Stimulated activated CD4-positive, alpha-beta T cell treated with anti-CD3 and anti-CD28 coated beads, Interleukin-4, amount 100 ng/mL, for 1 hour (primary cell): ENCODE data around the gene SSC5D.

Experiments used
- DNase-seq: peaks from one replicate; pipeline ENCODE4 v3.0.0-alpha.2; 2020

Gene SSC5D

GRCh38 chr19:55455576-55456235 is 32.5 kb upstream of the SSC5D start:
- DNase-seq: no peak

GRCh38 chr19:55456347-55456746 is 31.9 kb upstream of the SSC5D start:
- no peak for DNase-seq

- DNase-seq: no peak
Measured at GRCh38 chr19:55457683-55458457, 30.4 kb upstream of the SSC5D start.

- DNase-seq: no peak
Measured at GRCh38 chr19:55459551-55459949, 28.7 kb upstream of the SSC5D start.

GRCh38 chr19:55459950-55460657 is 28.1 kb upstream of the SSC5D start:
- no peak for DNase-seq

DNA sequence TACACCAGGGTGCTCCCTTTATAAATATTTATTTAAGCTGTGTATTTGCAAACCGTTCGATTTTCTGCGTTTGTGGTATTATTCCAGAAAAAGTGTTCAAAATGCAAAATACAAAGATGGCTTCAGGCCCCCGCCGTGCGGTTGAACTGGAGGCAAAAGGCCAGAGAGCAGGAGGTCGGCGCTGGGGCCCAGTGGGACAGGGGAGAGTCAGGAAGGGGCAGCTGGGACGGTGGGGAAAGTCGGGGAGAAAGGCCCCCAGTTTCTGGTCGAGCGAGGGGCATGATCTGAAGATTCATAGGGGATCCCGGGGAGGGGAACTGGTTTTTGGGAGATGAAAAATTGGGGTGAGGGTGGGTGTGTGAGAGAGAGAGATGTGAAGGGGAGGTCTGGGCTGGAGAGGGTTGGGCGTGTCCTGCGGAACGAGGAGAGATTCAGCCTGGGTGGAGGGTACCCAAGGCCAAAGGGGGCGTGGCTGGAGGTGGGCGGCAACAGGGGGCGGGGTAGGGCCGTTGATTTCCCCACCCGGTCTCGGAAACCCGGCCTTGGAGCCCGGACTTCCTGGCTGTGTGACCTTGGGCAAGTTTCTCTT is 27.5 kb upstream of the SSC5D start:
- peak; percentile 43 for DNase-seq

- DNase-seq: peak; percentile 100
Measured at GRCh38 chr19:55461259-55461973, 26.8 kb upstream of the SSC5D start, which contains the start of gene ISOC2. ISOC2 (minus strand) TSS chr19:55461642; CDS start chr19:55456486, 5,156 bp downstream.

DNA sequence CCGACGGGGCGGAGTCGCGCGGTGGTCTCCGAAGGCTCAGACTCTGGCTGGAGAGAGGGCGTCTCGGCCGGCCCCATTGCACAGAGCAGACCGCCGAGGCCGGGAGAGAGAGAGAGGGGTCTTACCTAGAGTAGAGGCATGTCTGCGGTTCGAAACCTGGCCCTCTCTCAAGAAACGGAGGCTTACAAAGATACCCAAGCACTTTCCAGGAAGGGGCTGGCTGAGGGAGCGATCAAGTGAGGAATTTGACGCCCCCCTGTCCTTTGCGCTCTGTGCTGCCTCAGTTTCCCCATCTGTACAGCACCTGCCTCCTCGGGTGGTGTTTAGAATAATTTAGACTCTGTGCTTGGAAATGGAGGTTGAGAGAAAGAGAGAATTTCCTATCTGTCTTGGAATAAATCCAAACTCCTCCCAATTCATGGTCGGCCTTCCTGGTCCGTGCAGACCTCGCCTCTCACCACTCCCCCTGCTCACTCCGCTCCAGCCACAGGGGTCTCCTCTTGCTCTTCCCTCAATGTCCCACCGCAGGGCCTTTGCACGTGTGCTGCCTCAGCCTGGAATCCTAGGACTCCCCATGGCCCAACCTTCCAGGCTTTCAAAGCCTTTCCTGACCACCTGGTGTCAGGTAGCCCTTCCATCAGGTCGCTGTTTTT is 26.1 kb upstream of the SSC5D start:
- no peak for DNase-seq

DNA sequence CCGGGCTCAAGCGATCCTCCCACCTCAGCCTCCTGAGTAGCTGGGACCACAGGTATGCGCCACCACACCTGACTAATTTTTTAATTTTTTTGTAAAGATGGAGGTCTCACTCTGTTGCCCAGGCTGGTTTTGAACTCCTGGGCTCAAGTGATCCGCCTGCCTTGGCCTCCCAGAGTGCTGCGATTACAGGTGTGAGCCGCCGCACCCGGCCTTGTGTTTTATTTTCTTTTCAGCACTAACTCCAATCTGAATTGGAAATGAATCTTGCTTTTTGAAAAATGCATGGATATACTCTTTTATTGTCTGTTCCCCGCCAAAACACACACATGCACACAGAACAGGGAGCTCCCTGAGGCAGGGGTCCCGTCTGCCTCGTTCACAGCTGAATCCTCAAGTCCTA is 25.5 kb upstream of the SSC5D start:
- no peak for DNase-seq

DNA sequence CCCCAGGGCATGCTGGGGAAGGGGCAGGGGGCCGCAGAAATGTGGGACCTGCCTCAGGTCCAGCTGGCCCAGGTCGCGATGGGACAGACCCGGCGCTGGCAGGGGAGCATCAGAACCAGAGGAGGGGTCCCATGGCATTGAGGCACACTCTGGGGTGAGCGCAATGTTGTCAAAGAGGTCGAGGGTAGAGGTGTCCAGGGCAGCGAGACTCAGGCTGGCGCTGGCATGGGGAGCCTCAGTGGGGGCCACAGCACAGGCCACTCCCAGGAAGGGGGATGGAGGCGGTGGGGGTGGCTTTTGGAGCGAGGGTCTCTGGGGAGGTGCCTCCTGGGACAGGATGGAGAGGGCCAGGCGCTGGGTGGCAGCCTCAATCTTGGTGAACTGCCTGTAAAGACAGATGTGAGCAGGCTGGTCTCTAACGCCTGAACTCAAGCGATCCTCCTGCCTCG is 24.6 kb upstream of the SSC5D start:
- no peak for DNase-seq

GRCh38 chr19:55464039-55464661 is 24.1 kb upstream of the SSC5D start:
- no peak for DNase-seq

DNA sequence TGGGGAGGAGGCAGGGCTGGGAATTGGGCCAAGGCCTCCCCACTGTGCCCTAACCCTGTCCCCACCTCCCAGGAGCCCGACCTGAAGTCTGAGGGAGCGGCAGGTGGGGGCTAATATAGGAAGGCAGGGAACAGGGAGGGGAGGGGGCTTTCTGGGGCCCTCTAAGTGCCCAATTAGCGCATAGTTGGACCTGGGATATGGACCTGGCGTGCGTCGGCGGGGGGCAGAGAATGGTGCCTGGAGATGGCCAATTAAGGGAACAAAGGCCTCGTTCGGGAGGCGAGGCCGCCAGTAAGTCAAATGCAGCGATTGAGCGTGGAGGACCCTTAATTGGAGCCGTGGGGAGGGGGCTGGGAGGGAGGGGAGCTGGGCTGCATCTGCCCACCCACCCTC is 23.6 kb upstream of the SSC5D start, which contains the start of gene C19orf85:
Gene C19orf85, minus strand, starts transcription at position 90 of the 393 bp plus-strand sequence. CDS start 197 bp downstream, outside the sequence.
- no peak for DNase-seq

GRCh38 chr19:55465460-55466240 is 22.6 kb upstream of the SSC5D start:
- DNase-seq: no peak

- DNase-seq: no peak
Measured at GRCh38 chr19:55466241-55466614, 22.0 kb upstream of the SSC5D start.

- peak; percentile 72 for DNase-seq
Measured at GRCh38 chr19:55467236-55468053, 20.8 kb upstream of the SSC5D start.

GRCh38 chr19:55468054-55468393 is 20.2 kb upstream of the SSC5D start:
- DNase-seq: no peak

DNA sequence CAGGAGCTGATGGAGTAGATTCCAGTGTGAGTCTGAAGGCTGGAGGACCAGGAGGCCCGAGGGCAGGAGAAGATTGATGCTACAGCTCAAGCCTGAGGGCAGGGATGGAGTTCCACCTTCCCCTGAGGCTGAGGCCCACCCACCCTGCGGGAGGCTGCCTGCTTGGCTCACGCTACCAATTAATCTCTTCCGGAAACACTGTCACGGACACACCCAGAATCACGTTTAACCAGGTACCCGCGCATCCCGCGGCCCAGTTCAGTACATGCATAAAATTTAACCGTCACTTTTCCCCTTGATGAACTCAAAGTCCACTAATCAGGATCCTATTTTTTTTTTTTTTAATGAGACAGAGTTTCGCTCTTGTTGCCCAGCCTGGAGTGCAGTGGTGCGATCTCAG is 17.0 kb upstream of the SSC5D start:
- no peak for DNase-seq

DNA sequence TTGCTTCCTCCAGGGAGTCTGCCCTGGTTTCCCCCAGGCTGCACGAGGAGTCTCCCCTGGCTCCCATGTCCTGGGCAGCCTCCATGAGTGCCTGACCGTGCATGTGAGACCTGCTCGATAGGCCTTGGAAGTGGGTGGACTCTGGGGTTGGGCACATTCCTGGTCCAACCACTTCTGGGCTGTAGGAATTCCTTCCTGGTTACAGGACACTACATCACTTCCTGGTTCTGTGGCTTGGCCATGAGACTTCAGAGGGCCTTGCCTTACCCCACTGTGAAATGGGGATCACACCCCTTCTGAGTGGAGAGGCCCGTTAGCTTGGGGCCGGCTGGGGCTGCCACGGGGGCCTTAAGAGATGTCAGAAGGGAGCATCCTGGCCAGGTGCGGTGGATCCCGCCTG is 15.8 kb upstream of the SSC5D start:
- no peak for DNase-seq

DNA sequence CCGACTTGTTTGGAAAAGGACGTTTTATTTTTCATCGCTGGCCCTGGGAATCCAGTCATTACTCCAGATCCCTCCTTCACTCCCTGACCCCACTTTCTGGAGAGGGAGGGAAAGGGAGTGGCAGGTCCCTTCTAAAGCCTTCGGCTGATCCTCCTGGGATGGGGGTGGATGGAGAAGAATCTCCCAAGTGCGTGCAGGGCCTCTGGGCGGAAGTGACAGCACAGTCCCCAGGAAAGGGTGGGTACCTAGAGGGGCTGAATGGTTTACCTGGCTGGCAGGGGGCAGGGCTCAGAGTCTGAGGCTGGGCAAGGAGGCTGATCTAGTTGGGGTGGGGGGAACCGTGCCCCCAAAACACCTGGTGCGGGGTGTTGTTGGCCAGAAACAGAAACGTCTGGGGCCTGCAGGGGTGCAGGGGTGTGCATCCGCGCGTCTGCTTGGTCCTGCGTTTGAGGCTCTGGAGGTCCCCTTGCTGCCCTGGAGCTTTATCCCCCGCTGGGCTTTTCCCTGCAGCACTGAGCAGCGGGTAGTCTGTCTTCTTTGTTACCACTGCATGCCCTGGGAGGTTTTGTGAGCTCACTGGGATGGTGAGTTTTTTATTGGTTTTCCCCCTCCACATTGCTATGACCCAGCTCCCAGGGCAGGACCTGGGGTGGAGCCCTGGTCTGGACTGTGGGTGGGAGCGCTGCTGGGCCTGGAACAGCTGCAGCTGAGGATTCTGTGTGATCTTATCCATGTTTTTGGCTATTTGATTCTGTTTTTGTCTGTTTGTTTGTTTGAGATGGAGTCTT is 14.8 kb upstream of the SSC5D start:
- DNase-seq: no peak
